ENCODE measurements around the gene RWDD1.

Gene RWDD1

GRCh38 chr6:116570856-116571682 lies at the start of gene RWDD1:
TSS of gene RWDD1 (plus strand) at chr6:116571504. CDS start at chr6:116571583, 79 bp downstream.
- DNase-seq = peak; percentile 99

GRCh38 chr6:116522896-116523295 lies 48.4 kb upstream of the RWDD1 start:
- DNase-seq = no peak

GRCh38 chr6:116524236-116524635 lies 47.1 kb upstream of the RWDD1 start:
- no peak for DNase-seq

- DNase-seq = no peak
Measured at GRCh38 chr6:116528133-116528532, 43.2 kb upstream of the RWDD1 start.

DNA sequence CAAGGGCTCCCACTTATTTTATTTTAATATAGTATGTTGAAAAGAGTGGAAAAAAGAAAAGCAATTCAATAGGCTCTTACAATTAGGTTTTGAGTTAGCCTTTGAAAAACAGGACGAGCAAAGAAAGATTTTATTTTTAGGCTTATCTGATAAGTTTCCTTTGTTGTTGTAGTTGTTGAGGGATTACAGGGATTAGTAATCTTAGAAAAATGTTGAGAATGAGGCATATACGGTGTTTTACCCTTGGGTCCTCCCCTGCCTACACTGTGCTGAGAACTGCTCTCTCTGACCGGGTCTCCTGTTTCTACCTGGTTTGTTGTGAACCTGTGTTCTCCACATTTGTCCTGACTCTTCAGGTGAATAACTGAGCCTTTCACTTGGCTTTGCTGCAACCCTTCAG lies 42.5 kb upstream of the RWDD1 start:
- no peak for DNase-seq

GRCh38 chr6:116529466-116530290 lies 41.6 kb upstream of the RWDD1 start:
- DNase-seq = no peak

- DNase-seq = no peak
Measured at GRCh38 chr6:116530436-116530835, 40.9 kb upstream of the RWDD1 start.

DNA sequence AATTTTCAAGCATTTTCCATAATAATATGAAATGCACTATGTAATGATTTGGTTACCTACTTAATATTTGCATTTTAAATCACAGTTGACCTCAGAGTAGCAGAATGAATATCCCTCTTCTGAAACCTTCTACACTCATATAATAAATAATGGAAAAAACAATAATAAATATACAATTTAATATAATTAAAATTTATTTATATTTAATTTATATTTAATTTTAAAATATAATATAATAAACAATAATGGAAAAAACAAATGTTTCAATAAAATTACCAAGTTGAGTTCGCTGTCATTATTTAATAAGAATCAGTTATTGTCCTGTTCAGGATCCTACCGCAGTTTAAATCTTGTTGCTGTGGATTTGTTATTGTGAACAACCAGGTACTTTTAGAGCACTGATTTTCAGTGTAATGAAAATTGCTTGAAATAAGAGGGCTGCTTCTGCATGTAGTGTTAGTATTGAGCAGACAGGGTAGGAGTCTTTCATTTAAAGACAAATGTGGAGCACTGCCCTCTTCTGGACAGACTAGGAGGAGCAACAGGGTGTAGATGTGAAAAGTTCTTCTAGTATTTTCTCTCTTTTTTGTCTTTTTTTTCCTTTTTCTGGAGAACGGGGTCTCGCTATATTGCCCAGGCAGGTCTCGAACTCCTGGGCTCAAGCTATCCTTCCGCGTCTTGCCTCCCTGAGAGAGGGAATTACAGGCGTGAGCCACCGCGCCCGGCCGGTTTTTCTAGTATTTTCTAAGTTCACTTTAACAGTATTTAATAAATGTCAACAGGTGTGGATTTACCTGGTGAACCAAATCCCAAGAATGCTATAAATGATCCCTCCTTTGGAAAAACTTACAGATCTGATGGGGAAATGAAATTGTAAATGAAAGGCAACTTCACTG lies 39.4 kb upstream of the RWDD1 start:
- peak; percentile 76 for DNase-seq

DNA sequence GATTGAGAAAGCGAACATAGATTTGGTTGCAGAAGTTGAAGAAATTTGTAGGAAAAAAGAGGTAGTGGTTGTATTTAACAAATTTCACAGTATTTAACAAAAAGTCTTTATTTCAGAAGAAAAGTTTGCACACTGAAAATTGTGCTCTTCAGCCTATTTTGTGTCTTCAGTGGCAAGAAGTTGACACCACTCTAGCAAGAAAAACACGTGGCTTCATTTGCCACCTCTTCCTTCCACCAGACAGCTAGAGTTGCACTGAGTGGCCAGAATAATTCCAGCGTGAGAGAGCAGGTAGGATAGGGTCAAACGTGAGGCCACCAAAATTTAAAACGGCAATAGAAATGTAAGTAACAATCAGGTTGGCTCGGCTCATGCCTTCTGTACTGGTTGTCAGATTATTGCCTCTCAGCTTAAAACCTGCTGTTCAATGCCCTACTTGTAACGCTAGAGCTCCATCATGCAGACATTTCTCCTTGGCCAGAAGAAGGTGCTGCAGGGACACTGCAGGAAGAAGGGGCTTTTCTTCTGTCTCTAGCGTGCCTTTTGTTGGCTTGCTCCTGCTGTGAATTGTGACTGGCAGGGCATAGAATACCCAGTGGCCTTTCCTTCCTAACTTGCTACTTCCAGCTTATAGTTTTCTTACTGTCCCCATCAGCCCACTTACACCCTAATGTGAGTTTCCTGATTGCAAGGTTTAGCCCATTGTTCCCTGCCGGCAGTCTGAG lies 37.9 kb upstream of the RWDD1 start:
- DNase-seq = no peak

DNA sequence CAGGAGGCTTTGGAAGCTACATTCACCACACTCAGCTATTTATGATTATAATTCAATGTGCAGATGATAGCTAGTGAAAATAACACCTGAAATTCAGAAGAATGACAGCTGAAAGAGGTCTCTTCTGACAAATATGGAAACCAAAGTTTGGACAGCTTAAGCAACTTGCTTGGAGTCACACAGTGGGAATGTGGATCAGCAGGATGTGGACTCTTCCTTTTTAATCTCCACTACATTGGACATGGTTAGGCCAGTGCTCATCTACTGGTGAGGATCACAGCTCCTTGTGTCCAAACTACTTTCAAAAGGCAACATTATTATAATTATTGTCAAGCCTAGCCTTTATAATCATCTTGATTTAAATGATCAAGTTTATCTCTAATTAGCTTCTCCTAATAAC lies 36.2 kb upstream of the RWDD1 start:
- DNase-seq = no peak

DNA sequence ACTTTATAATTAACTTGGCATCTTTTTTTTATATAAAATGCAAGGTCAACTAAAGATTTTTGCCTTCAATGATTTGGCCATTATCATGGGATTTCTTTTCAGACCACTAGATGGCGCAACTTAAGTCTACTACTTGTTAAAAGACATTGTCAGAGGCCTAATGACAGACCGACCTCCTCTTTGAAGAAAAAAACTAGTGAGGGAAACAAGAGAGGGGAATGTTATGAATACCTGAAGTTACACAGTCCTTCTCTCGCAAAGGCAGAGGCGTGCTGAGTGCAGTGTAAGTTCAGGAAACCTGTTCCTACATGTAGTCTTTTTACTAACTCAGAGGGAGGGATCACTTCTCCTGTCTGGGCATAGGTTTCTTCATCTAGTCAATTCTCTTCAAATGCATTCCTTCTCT lies 35.1 kb upstream of the RWDD1 start:
- DNase-seq = peak; percentile 66

DNA sequence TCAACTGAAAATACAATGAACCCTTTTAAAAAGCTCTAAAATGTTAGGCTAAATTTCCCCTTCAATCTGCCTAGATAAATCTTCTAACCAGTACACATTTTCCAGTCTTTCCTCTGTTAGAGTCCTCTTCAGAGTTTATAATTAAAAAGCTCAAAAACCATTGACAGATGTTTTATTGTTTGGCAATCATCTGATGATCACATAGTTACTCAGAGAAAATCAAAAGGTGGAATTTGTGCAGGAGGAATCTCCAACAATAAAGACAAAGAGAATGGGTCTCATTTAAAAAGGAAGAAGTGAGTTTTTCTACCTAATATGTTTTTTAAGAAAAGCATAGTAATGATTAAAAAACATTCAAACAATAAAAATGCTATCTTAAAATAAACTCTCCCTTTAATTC lies 28.9 kb upstream of the RWDD1 start:
- no peak for DNase-seq

GRCh38 chr6:116543149-116543548 lies 28.2 kb upstream of the RWDD1 start:
- DNase-seq = no peak

DNA sequence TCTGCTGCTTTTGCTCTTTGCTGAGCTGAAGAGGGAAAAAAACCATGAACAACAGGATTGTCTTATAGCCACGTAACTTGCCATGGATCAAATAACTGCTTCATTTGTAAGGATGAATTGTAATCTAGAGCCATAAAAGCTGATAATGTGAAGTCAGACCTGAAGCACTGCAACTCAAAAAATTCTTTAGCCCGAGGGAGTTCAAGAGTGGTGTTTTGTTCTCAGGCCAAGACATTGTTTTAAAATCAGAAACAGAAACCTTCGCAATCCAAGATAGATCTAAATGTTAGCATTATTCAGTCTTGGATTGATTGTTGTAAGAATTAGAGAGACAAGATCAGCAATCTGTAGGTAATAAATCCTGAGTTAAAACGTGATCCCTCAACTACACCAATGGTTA lies 25.7 kb upstream of the RWDD1 start, which contains the start of gene TRAPPC3L:
Gene TRAPPC3L, minus strand, starts transcription at position 34 of the 400 bp plus-strand sequence. CDS start 170 bp downstream, outside the sequence.
- DNase-seq = no peak

- DNase-seq = no peak
Measured at GRCh38 chr6:116547358-116547757, 23.9 kb upstream of the RWDD1 start.

DNA sequence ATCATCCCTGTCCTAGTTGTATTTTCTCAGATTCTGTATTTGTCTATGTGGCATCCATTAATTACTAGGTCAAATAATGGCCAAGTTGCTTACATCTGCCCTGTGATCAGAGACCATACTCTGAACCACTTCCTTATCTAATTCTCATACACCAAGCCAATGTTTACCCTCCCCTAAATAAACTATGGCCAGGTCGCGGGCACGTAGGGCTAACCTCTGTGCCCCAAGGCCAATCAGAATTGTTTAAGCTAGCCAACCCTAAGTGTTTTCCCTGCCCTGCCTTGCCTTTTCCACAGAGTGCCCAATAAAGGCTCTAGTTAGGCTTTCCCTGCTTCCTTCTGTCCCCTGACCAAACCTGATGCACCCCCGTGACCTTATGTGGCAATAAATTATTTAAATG lies 20.5 kb upstream of the RWDD1 start:
- DNase-seq = no peak

DNA sequence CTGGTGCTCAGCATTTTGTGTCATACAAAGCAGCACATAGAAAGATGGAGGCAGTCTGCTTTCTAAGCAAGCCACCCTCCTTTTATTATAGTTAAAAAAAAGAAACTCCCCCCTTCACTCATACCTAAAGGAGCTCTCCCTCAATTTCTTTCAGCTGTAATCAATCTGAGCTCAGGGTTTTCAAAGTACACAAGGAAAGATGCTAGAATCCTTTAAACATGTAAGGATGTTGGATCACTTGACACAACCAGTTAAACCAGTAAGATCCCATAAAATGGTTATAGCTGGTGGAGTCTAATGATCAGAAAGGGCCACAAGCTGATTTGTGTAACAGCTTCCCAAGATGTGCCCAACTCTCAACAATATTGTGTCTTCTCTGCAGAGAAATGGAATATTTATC lies 17.9 kb upstream of the RWDD1 start, which contains the start of gene CALHM4:
Gene CALHM4, plus strand, starts transcription at position 301 of the 400 bp plus-strand sequence. Its CDS starts 43 bp downstream, at position 344.
- DNase-seq = no peak

- no peak for DNase-seq
Measured at GRCh38 chr6:116556065-116556464, 15.2 kb upstream of the RWDD1 start.

- no peak for DNase-seq
Measured at GRCh38 chr6:116556814-116557415, 14.4 kb upstream of the RWDD1 start.

DNA sequence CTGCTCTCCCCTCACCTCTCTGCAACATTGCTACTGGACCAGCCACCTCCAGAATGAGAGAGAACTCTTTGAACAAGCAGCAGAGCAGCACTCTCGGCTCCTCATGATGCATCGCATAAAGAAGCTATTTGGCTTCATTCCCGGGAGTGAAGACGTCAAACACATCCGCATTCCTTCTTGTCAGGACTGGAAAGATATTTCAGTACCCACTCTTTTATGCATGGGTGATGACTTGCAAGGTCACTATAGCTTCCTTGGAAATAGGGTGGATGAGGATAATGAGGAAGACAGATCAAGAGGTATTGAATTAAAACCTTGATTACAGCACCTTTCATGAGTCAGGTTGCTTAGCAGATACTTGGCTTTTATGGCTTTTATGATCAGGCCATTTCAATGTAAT lies 13.4 kb upstream of the RWDD1 start:
- no peak for DNase-seq

GRCh38 chr6:116560130-116560529 lies 11.2 kb upstream of the RWDD1 start:
- DNase-seq = no peak

Measured in CD4-positive, alpha-beta T cell treated with Interleukin-10 for 1 hour (primary cell).